AG10803 (cell line): ENCODE data around the gene FREM2.

Source experiments
- DNase-seq: peaks from one replicate; pipeline ENCODE4 v3.0.0; 2010; ENCODE audit warnings: low read depth
- H3K4me3 ChIP-seq: 2 replicates; pipeline ENCODE4 v1.5.1; 2011; ENCODE audit warnings: mild to moderate bottlenecking, low read length, control low read depth
- CTCF ChIP-seq: conservative IDR thresholded peaks from 2 replicates; pipeline ENCODE4 v1.5.1; 2011; ENCODE audit warnings: mild to moderate bottlenecking, low read length, control low read depth, inconsistent platforms

The FREM2 gene

GRCh38 chr13:38787550-38787949 lies 100.7 kb downstream of the FREM2 start:
- no peak for DNase-seq
- no peak overlapping the region for H3K4me3 ChIP-seq
- no peak for TF ChIP-seq CTCF

- H3K4me3 ChIP-seq, result no peak overlapping the region
- no peak for TF ChIP-seq CTCF
- DNase-seq, result no peak
These were observed 110.0 kb downstream of the FREM2 start for GRCh38 chr13:38796890-38797289.

- H3K4me3 ChIP-seq, result no peak overlapping the region
- TF ChIP-seq CTCF, result no peak
- DNase-seq, result no peak
These were observed 116.7 kb downstream of the FREM2 start for GRCh38 chr13:38803531-38803930.

- no peak for DNase-seq
- TF ChIP-seq CTCF, result no peak
- no peak overlapping the region for H3K4me3 ChIP-seq
These were observed 117.2 kb downstream of the FREM2 start for GRCh38 chr13:38804061-38804460.

DNA sequence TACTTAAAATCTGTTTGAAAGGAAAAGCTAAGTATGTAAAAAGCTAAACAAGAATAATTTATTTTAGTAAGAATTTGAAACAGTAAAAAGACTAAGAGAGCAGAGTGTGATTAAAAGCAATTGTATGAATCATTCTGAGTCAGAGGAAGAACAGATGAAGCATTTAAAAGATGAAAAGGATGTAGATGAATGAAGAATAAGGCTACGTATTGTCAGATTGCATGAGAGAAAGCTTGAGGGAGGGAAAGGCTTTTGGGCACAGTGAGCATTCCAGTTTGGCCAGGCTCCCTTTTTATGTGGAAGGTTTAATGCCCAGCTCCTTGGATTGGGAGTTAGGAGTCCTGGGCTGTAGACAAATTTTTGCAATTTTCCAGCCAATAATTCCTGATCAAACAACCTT lies 117.7 kb downstream of the FREM2 start:
- no peak for DNase-seq
- no peak for TF ChIP-seq CTCF
- H3K4me3 ChIP-seq, result no peak overlapping the region

DNA sequence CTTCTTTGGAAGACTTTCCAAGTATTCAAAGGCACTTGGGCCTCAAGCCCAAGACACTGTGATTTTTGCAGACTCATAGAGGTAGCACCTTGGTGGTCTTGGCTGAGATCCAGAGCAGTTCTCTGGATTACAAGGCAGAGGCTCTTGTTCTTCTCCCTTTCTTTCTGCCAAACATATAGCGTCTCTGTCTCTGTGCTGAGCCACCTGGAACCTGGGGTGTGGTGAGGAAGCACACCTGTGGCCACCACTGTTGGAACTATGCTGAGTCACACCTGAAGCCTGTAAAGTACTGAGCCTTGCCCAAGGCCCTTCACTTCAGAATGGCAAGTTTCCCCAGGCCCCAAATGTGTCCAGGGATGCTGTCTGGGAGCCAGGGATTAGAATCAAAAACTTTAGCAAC lies 127.5 kb downstream of the FREM2 start:
- no peak for TF ChIP-seq CTCF
- H3K4me3 ChIP-seq, result no peak overlapping the region
- no peak for DNase-seq

DNA sequence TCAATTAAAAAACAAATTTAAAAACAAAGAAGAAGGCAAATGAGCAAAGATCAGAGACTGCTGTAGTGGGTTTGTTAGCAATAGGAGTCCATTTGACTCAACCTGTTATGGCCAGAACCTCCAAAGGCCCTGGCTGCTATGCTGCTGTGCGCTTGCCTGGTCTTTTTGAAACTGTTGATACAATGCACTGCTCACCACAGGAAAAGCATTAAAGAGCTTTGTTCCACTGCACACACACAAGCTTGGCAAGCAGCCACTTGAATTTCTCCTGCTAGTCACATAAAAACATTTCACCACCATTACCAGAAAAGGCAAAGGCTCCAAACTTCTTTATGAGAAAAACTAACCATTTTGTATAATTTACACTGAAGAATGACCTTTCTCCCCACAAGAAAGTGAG lies 132.2 kb downstream of the FREM2 start:
- H3K4me3 ChIP-seq, result no peak overlapping the region
- DNase-seq, result no peak
- no peak for TF ChIP-seq CTCF
